ENCODE results near the gene SLC7A14. TPM values are rescaled to one million over a fixed set of nuclear protein-coding genes. Genes with fewer than 3 reads are reported as not detected.

The SLC7A14 gene
- total RNA-seq, 2 experiments from 2014 or later: not detected

GRCh38 chr3:170610321-170610884, 24.5 kb upstream of the SLC7A14 start:
- H3K9me3 Mint-ChIP-seq (ENCODE audit: low read depth): no peaks in the 10 kb centered on the region
- no peaks in the 10 kb centered on the region for H3K4me1 Mint-ChIP-seq
- ATAC-seq (no peak), DNase-seq (no peak)
- peaks cover 8% of the 10 kb centered on the region for H3K27me3 Mint-ChIP-seq
- intact Hi-C loops (cut with DNase I, micrococcal nuclease): no loop called here
- H3K36me3 Mint-ChIP-seq (ENCODE audit: low read depth): no peaks in the 10 kb centered on the region
- ChIA-PET POLR2A (no interaction called here), CTCF (no interaction called here)
- no peak overlapping the region for H3K27ac Mint-ChIP-seq
- H3K4me3 Mint-ChIP-seq: no peak overlapping the region

- no peak overlapping the region for H3K27ac Mint-ChIP-seq
- intact Hi-C loops (cut with DNase I, micrococcal nuclease): no loop called here
- peaks cover 19% of the 10 kb centered on the region for H3K27me3 Mint-ChIP-seq
- H3K36me3 Mint-ChIP-seq (ENCODE audit: low read depth): no peaks in the 10 kb centered on the region
- ATAC-seq: no peak
- CTCF ChIA-PET: interaction anchor here (0.8 kb wide), 1 partner anchor 15 kb away, joined by 4 read pairs; no protein-coding TSS in a partner anchor
- no peak for DNase-seq
- H3K4me3 Mint-ChIP-seq: no peak overlapping the region
- H3K4me1 Mint-ChIP-seq: no peaks in the 10 kb centered on the region
- no peaks in the 10 kb centered on the region for H3K9me3 Mint-ChIP-seq (ENCODE audit: low read depth)
- POLR2A ChIA-PET: no interaction called here
Observed at GRCh38 chr3:170608475-170608874, 22.6 kb upstream of the SLC7A14 start.

- H3K4me1 Mint-ChIP-seq: no peaks in the 10 kb centered on the region
- ATAC-seq: no peak
- no peak for DNase-seq
- intact Hi-C loops (cut with DNase I, micrococcal nuclease): no loop called here
- H3K9me3 Mint-ChIP-seq (ENCODE audit: low read depth): no peaks in the 10 kb centered on the region
- H3K4me3 Mint-ChIP-seq: no peak overlapping the region
- H3K36me3 Mint-ChIP-seq (ENCODE audit: low read depth): no peaks in the 10 kb centered on the region
- no peak overlapping the region for H3K27ac Mint-ChIP-seq
- CTCF ChIA-PET: interaction anchor here (0.6 kb wide), 1 partner anchor 10 kb away, joined by 3 read pairs; no protein-coding TSS in a partner anchor
- peaks cover 21% of the 10 kb centered on the region for H3K27me3 Mint-ChIP-seq
- POLR2A ChIA-PET: no interaction called here
Observed at GRCh38 chr3:170606675-170607074, 20.8 kb upstream of the SLC7A14 start.

GRCh38 chr3:170605490-170605889, 19.6 kb upstream of the SLC7A14 start:
- DNase-seq: no peak
- H3K4me3 Mint-ChIP-seq: no peak overlapping the region
- no peaks in the 10 kb centered on the region for H3K9me3 Mint-ChIP-seq (ENCODE audit: low read depth)
- no peaks in the 10 kb centered on the region for H3K4me1 Mint-ChIP-seq
- ChIA-PET POLR2A (no interaction called here), CTCF (interaction anchor here (0.7 kb wide), 3 partner anchors 130 to 208 kb away, joined by 3 read pairs; no protein-coding TSS in a partner anchor)
- no peak overlapping the region for H3K27ac Mint-ChIP-seq
- peaks cover 22% of the 10 kb centered on the region for H3K27me3 Mint-ChIP-seq
- ATAC-seq: no peak
- no peaks in the 10 kb centered on the region for H3K36me3 Mint-ChIP-seq (ENCODE audit: low read depth)
- intact Hi-C loops (cut with DNase I, micrococcal nuclease): no loop called here

- intact Hi-C loops (cut with DNase I, micrococcal nuclease): no loop called here
- Mint-ChIP-seq H3K9me3 (ENCODE audit: low read depth) (no peaks in the 10 kb centered on the region), H3K36me3 (ENCODE audit: low read depth) (no peaks in the 10 kb centered on the region), H3K27ac (no peak overlapping the region), H3K4me1 (no peaks in the 10 kb centered on the region), H3K4me3 (no peak overlapping the region), H3K27me3 (peaks cover 27% of the 10 kb centered on the region)
- no peak for DNase-seq
- CTCF ChIA-PET: interaction anchor here (1.0 kb wide), 1 partner anchor 208 kb away, joined by 3 read pairs; no protein-coding TSS in a partner anchor
- POLR2A ChIA-PET: no interaction called here
- no peak for ATAC-seq
Observed at GRCh38 chr3:170603770-170604510, 18.1 kb upstream of the SLC7A14 start.

- intact Hi-C loops (cut with DNase I, micrococcal nuclease): no loop called here
- CTCF ChIA-PET: no interaction called here
- Mint-ChIP-seq H3K36me3 (ENCODE audit: low read depth) (no peaks in the 10 kb centered on the region), H3K4me1 (no peaks in the 10 kb centered on the region), H3K27ac (no peak overlapping the region), H3K9me3 (ENCODE audit: low read depth) (no peaks in the 10 kb centered on the region), H3K4me3 (no peak overlapping the region), H3K27me3 (peaks cover 27% of the 10 kb centered on the region)
- POLR2A ChIA-PET: no interaction called here
- ATAC-seq (no peak), DNase-seq (no peak)
Observed at GRCh38 chr3:170602556-170602955, 16.7 kb upstream of the SLC7A14 start.

- Mint-ChIP-seq H3K4me3 (no peak overlapping the region), H3K4me1 (no peaks in the 10 kb centered on the region), H3K36me3 (ENCODE audit: low read depth) (no peaks in the 10 kb centered on the region), H3K27me3 (peaks cover 28% of the 10 kb centered on the region), H3K27ac (no peak overlapping the region), H3K9me3 (ENCODE audit: low read depth) (no peaks in the 10 kb centered on the region)
- intact Hi-C loops (cut with DNase I, micrococcal nuclease): no loop called here
- no peak for ATAC-seq
- no peak for DNase-seq
- POLR2A ChIA-PET: no interaction called here
- CTCF ChIA-PET: no interaction called here
Observed at GRCh38 chr3:170600005-170600624, 14.2 kb upstream of the SLC7A14 start.

- ATAC-seq (no peak), DNase-seq (no peak)
- peaks cover 24% of the 10 kb centered on the region for H3K27me3 Mint-ChIP-seq
- H3K27ac Mint-ChIP-seq: no peak overlapping the region
- no peaks in the 10 kb centered on the region for H3K36me3 Mint-ChIP-seq (ENCODE audit: low read depth)
- ChIA-PET CTCF (no interaction called here), POLR2A (no interaction called here)
- H3K9me3 Mint-ChIP-seq (ENCODE audit: low read depth): no peaks in the 10 kb centered on the region
- intact Hi-C loops (cut with DNase I, micrococcal nuclease): no loop called here
- no peaks in the 10 kb centered on the region for H3K4me1 Mint-ChIP-seq
- no peak overlapping the region for H3K4me3 Mint-ChIP-seq
Observed at GRCh38 chr3:170599091-170599490, 13.2 kb upstream of the SLC7A14 start.

GRCh38 chr3:170598091-170598502, 12.2 kb upstream of the SLC7A14 start:
- H3K27ac Mint-ChIP-seq: no peak overlapping the region
- DNase-seq (no peak), ATAC-seq (no peak)
- peaks cover 16% of the 10 kb centered on the region for H3K27me3 Mint-ChIP-seq
- H3K36me3 Mint-ChIP-seq (ENCODE audit: low read depth): no peaks in the 10 kb centered on the region
- H3K9me3 Mint-ChIP-seq (ENCODE audit: low read depth): no peaks in the 10 kb centered on the region
- H3K4me3 Mint-ChIP-seq: no peak overlapping the region
- CTCF ChIA-PET: no interaction called here
- no peaks in the 10 kb centered on the region for H3K4me1 Mint-ChIP-seq
- intact Hi-C loops (cut with DNase I, micrococcal nuclease): no loop called here
- POLR2A ChIA-PET: no interaction called here

GRCh38 chr3:170594528-170594927, 8.7 kb upstream of the SLC7A14 start:
- no peaks in the 10 kb centered on the region for H3K36me3 Mint-ChIP-seq (ENCODE audit: low read depth)
- ChIA-PET CTCF (no interaction called here), POLR2A (no interaction called here)
- H3K27me3 Mint-ChIP-seq: peaks cover 13% of the 10 kb centered on the region
- no peak overlapping the region for H3K4me3 Mint-ChIP-seq
- H3K27ac Mint-ChIP-seq: no peak overlapping the region
- intact Hi-C loops (cut with DNase I, micrococcal nuclease): no loop called here
- no peaks in the 10 kb centered on the region for H3K9me3 Mint-ChIP-seq (ENCODE audit: low read depth)
- ATAC-seq (no peak), DNase-seq (no peak)
- no peaks in the 10 kb centered on the region for H3K4me1 Mint-ChIP-seq

GRCh38 chr3:170593634-170594033, 7.8 kb upstream of the SLC7A14 start:
- Mint-ChIP-seq H3K36me3 (ENCODE audit: low read depth) (no peaks in the 10 kb centered on the region), H3K27ac (no peak overlapping the region), H3K4me1 (no peaks in the 10 kb centered on the region), H3K4me3 (no peak overlapping the region), H3K27me3 (peaks cover 19% of the 10 kb centered on the region), H3K9me3 (ENCODE audit: low read depth) (no peaks in the 10 kb centered on the region)
- intact Hi-C loops (cut with DNase I, micrococcal nuclease): no loop called here
- POLR2A ChIA-PET: no interaction called here
- CTCF ChIA-PET: interaction anchor here (0.6 to 0.9 kb wide), 2 partner anchors 8 to 14 kb away, joined by 3 to 4 read pairs; no protein-coding TSS in a partner anchor
- DNase-seq: no peak
- ATAC-seq: no peak

- ChIA-PET CTCF (no interaction called here), POLR2A (no interaction called here)
- no peaks in the 10 kb centered on the region for H3K9me3 Mint-ChIP-seq (ENCODE audit: low read depth)
- intact Hi-C loops (cut with DNase I, micrococcal nuclease): no loop called here
- no peaks in the 10 kb centered on the region for H3K36me3 Mint-ChIP-seq (ENCODE audit: low read depth)
- H3K27ac Mint-ChIP-seq: no peak overlapping the region
- no peak for DNase-seq
- ATAC-seq: no peak
- H3K4me1 Mint-ChIP-seq: no peaks in the 10 kb centered on the region
- H3K27me3 Mint-ChIP-seq: peaks cover 44% of the 10 kb centered on the region
- no peak overlapping the region for H3K4me3 Mint-ChIP-seq
Observed at GRCh38 chr3:170589113-170589512, 3.2 kb upstream of the SLC7A14 start.

Data from activated CD4-positive, alpha-beta T cell treated with anti-CD3 and anti-CD28 coated beads for 36 hours (primary cell).